ENCODE results near the gene WDPCP.
"Not testable (repeated sequence)": the region's sequence is repeated elsewhere in the genome, so short reads cannot be mapped to it uniquely, and the experiment has no call there.

Gene WDPCP

DNA sequence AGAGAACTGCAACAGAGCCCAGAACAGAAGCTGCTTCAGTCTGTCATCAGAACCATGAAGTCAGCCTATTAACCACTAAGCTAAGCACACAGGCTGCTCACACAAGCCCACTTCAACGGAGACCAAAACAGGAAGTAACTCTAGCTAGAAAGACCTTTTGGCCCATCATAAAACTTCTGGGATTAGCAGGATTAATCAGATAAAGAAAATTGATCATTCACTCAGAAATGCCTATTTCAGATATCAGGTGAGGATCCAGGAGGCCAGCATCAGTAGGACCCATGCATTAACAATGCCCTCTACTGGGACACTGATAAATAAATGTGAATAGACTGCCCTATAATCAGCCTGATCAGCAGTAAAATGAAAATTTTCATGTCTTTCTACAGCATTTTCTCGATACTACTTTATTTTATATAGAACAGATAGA, 101.4 kb downstream of the WDPCP start:
- H3K4me1 ChIP-seq (ENCODE audit: insufficient read depth, insufficient read length), result no peaks in the 10 kb centered on the region
- no peak for DNase-seq (ENCODE audit: low read depth, low spot score)
- H3K36me3 ChIP-seq (ENCODE audit: insufficient read depth, insufficient read length, low read length), result no peaks in the 10 kb centered on the region
- TF ChIP-seq SUZ12 (IDR thresholded peaks at IDR 0.05; ENCODE audit: extremely low read depth, insufficient read depth, insufficient read length) (no peak), ZNF274 (IDR thresholded peaks at IDR 0.05; ENCODE audit: low read depth, low read length) (no peak), YY1 (IDR thresholded peaks at IDR 0.05; ENCODE audit: insufficient read depth, insufficient read length) (no peak)
- H3K4me3 ChIP-seq (ENCODE audit: insufficient read length, low read depth), result no peak overlapping the region
- no peaks in the 10 kb centered on the region for H3K27me3 ChIP-seq (ENCODE audit: insufficient read depth, insufficient read length)
- H3K9ac ChIP-seq (ENCODE audit: insufficient read length, low read depth), result no peak overlapping the region
- no peaks in the 10 kb centered on the region for H3K9me3 ChIP-seq (ENCODE audit: insufficient read depth, low read length)

DNA sequence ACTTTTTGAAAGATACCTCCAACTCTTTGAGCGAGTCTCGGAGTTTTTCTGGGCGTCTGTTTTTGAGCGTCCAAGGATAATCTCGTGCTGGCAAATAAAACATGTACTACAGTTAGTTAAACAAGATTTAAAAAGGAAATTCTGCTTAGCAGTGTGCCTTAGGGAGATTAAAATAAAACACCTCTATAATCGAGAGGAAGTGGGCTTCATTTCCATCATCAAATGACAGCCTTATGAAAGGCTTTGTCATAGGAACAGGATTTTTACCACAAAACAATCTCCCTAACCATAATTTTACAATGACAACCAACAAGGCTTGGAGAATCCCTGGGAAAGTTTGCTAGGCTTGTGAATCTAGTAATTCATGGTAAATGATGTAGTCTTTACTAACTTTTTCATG, 103.4 kb downstream of the WDPCP start:
- H3K36me3 ChIP-seq (ENCODE audit: insufficient read depth, insufficient read length, low read length), result no peaks in the 10 kb centered on the region
- H3K27me3 ChIP-seq (ENCODE audit: insufficient read depth, insufficient read length), result no peaks in the 10 kb centered on the region
- H3K9ac ChIP-seq (ENCODE audit: insufficient read length, low read depth), result no peak overlapping the region
- H3K9me3 ChIP-seq (ENCODE audit: insufficient read depth, low read length), result no peaks in the 10 kb centered on the region
- TF ChIP-seq ZNF274 (IDR thresholded peaks at IDR 0.05; ENCODE audit: low read depth, low read length) (no peak), SUZ12 (IDR thresholded peaks at IDR 0.05; ENCODE audit: extremely low read depth, insufficient read depth, insufficient read length) (no peak), YY1 (IDR thresholded peaks at IDR 0.05; ENCODE audit: insufficient read depth, insufficient read length) (no peak)
- no peaks in the 10 kb centered on the region for H3K4me1 ChIP-seq (ENCODE audit: insufficient read depth, insufficient read length)
- H3K4me3 ChIP-seq (ENCODE audit: insufficient read length, low read depth), result no peak overlapping the region
- no peak for DNase-seq (ENCODE audit: low read depth, low spot score)

DNA sequence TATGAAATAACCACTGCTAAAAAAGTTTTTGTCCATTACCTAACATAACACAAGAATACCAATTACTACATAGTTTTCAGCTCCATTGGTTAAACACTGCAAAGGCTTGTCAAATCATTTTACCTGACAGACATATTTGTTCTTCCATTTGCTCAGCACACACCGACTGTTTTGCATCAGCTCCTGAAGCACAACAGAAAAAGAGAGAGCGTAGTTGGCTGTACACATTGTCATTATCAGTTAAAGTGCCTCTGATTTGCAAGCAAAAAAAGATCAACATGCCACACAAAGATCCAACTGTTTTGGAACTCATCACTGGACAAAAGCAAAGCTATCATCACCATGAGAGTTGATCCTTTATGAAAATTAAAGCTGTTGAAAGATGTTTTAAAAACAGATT, 103.8 kb downstream of the WDPCP start:
- no peaks in the 10 kb centered on the region for H3K9me3 ChIP-seq (ENCODE audit: insufficient read depth, low read length)
- no peaks in the 10 kb centered on the region for H3K36me3 ChIP-seq (ENCODE audit: insufficient read depth, insufficient read length, low read length)
- no peak for DNase-seq (ENCODE audit: low read depth, low spot score)

DNA sequence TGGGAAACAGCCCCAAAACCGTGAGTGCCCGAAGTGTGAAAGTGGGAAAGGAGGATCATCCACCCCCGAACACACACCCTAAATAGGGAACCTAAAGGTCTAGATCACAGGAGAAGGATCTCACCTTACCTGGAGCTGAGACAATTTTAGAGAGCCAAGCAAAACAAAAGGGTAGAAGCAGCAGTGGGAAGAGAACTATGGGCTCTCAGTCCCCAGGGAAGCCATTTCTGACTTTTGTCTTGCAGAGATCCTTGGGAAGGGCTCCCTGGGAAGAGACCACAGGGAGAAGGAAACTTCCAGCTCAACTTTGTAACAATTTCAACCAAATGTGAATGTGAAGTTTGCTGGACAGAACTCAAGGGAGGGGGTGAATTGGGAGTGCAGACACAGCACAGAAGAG, 110.6 kb downstream of the WDPCP start:
- no peaks in the 10 kb centered on the region for H3K4me1 ChIP-seq (ENCODE audit: insufficient read depth, insufficient read length)
- no peaks in the 10 kb centered on the region for H3K9me3 ChIP-seq (ENCODE audit: insufficient read depth, low read length)
- H3K9ac ChIP-seq (ENCODE audit: insufficient read length, low read depth), result no peak overlapping the region
- H3K36me3 ChIP-seq (ENCODE audit: insufficient read depth, insufficient read length, low read length), result no peaks in the 10 kb centered on the region
- no peaks in the 10 kb centered on the region for H3K27me3 ChIP-seq (ENCODE audit: insufficient read depth, insufficient read length)
- DNase-seq (ENCODE audit: low read depth, low spot score), result no peak
- TF ChIP-seq YY1 (IDR thresholded peaks at IDR 0.05; ENCODE audit: insufficient read depth, insufficient read length) (no peak), ZNF274 (IDR thresholded peaks at IDR 0.05; ENCODE audit: low read depth, low read length) (no peak), SUZ12 (IDR thresholded peaks at IDR 0.05; ENCODE audit: extremely low read depth, insufficient read depth, insufficient read length) (no peak)
- H3K4me3 ChIP-seq (ENCODE audit: insufficient read length, low read depth), result no peak overlapping the region

More for the DNA sequence above, 103.8 kb downstream of the WDPCP start:
- no peak overlapping the region for H3K9ac ChIP-seq (ENCODE audit: insufficient read length, low read depth)
- no peaks in the 10 kb centered on the region for H3K4me1 ChIP-seq (ENCODE audit: insufficient read depth, insufficient read length)
- TF ChIP-seq SUZ12 (IDR thresholded peaks at IDR 0.05; ENCODE audit: extremely low read depth, insufficient read depth, insufficient read length), result no peak
- no peak for TF ChIP-seq ZNF274 (IDR thresholded peaks at IDR 0.05; ENCODE audit: low read depth, low read length)
- TF ChIP-seq YY1 (IDR thresholded peaks at IDR 0.05; ENCODE audit: insufficient read depth, insufficient read length), result no peak
- H3K4me3 ChIP-seq (ENCODE audit: insufficient read length, low read depth), result no peak overlapping the region
- H3K27me3 ChIP-seq (ENCODE audit: insufficient read depth, insufficient read length), result no peaks in the 10 kb centered on the region

- not testable (repeated sequence) for H3K36me3 ChIP-seq (ENCODE audit: insufficient read depth, insufficient read length, low read length); DNase-seq (ENCODE audit: low read depth, low spot score); H3K4me1 ChIP-seq (ENCODE audit: insufficient read depth, insufficient read length); H3K27me3 ChIP-seq (ENCODE audit: insufficient read depth, insufficient read length); H3K9me3 ChIP-seq (ENCODE audit: insufficient read depth, low read length); H3K9ac ChIP-seq (ENCODE audit: insufficient read length, low read depth); H3K4me3 ChIP-seq (ENCODE audit: insufficient read length, low read depth)
Measured at GRCh38 chr2:63469313-63469712, 119.0 kb downstream of the WDPCP start.

DNA sequence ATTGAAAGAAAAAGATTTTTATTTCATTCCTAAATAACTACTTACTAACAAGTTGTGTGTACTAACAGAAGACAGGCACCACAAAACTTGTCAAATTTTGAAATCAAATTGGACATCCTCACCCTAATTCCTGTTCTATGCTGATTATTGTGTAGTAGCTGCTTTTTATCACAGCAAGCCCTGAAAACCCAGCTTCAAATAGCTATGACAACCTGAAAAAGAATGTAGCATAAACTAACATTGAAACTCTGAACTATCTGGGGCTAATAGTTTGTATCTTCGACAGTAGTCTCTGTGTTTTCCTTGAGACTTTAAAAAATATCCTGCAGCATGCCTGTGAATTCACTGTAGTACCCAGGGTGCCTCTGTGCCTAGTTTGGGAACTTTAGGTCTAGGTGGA, 122.6 kb downstream of the WDPCP start:
- no peaks in the 10 kb centered on the region for H3K36me3 ChIP-seq (ENCODE audit: insufficient read depth, insufficient read length, low read length)
- H3K4me1 ChIP-seq (ENCODE audit: insufficient read depth, insufficient read length), result no peaks in the 10 kb centered on the region
- no peak overlapping the region for H3K9ac ChIP-seq (ENCODE audit: insufficient read length, low read depth)
- TF ChIP-seq YY1 (IDR thresholded peaks at IDR 0.05; ENCODE audit: insufficient read depth, insufficient read length) (no peak), ZNF274 (IDR thresholded peaks at IDR 0.05; ENCODE audit: low read depth, low read length) (no peak), SUZ12 (IDR thresholded peaks at IDR 0.05; ENCODE audit: extremely low read depth, insufficient read depth, insufficient read length) (no peak)
- DNase-seq (ENCODE audit: low read depth, low spot score), result no peak
- H3K4me3 ChIP-seq (ENCODE audit: insufficient read length, low read depth), result no peak overlapping the region
- no peaks in the 10 kb centered on the region; the same call in 1 of the 2 replicates for H3K9me3 ChIP-seq (ENCODE audit: insufficient read depth, low read length)
- H3K27me3 ChIP-seq (ENCODE audit: insufficient read depth, insufficient read length), result no peaks in the 10 kb centered on the region

DNA sequence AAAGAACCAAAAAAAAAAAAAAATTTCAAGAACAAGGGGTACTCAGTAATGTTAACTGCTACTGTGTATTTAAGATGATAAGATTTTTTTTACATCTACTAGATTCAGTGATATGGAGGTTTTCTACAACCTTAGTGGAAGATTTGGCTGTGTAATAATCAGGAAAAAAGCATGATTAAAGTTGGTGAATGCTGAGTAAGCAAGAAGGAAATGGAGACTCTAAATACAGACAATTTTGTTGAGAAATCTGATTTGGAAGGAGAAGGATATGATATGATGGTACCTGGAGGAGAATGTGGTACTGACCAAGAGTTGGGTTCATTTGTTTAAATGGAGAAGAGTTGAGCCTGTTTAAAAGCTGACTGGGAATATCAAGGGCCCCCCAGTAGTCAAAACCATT, 125.1 kb downstream of the WDPCP start:
- Histone ChIP-seq H3K4me1 (ENCODE audit: insufficient read depth, insufficient read length) (no peaks in the 10 kb centered on the region), H3K27me3 (ENCODE audit: insufficient read depth, insufficient read length) (no peaks in the 10 kb centered on the region), H3K36me3 (ENCODE audit: insufficient read depth, insufficient read length, low read length) (no peaks in the 10 kb centered on the region), H3K4me3 (ENCODE audit: insufficient read length, low read depth) (no peak overlapping the region), H3K9me3 (ENCODE audit: insufficient read depth, low read length) (no peaks in the 10 kb centered on the region; the same call in 1 of the 2 replicates), H3K9ac (ENCODE audit: insufficient read length, low read depth) (no peak overlapping the region)
- TF ChIP-seq SUZ12 (IDR thresholded peaks at IDR 0.05; ENCODE audit: extremely low read depth, insufficient read depth, insufficient read length), result no peak
- no peak for TF ChIP-seq YY1 (IDR thresholded peaks at IDR 0.05; ENCODE audit: insufficient read depth, insufficient read length)
- TF ChIP-seq ZNF274 (IDR thresholded peaks at IDR 0.05; ENCODE audit: low read depth, low read length), result no peak
- no peak for DNase-seq (ENCODE audit: low read depth, low spot score)

DNA sequence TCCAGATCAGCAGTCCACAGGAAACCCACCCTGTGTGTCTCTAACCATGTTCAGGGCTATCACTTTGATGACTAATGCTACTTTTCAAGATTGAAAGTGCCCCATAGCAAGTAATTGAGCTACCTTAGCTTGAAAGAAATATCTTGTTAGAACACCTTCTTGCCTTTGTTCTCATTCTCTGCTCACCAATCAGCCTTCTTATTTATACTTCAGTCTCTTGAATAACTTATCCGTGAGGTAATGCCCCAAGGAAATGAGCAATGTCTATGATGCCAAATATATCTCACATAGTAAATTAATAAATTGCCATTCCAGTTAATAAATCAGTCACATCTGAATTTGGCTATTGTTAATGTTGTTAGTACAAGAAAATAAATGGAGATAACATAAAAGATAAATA, 141.6 kb downstream of the WDPCP start:
- Histone ChIP-seq H3K36me3 (ENCODE audit: insufficient read depth, insufficient read length, low read length) (no peaks in the 10 kb centered on the region), H3K4me1 (ENCODE audit: insufficient read depth, insufficient read length) (no peaks in the 10 kb centered on the region), H3K4me3 (ENCODE audit: insufficient read length, low read depth) (no peak overlapping the region), H3K9me3 (ENCODE audit: insufficient read depth, low read length) (no peaks in the 10 kb centered on the region), H3K27me3 (ENCODE audit: insufficient read depth, insufficient read length) (no peaks in the 10 kb centered on the region), H3K9ac (ENCODE audit: insufficient read length, low read depth) (no peak overlapping the region)
- DNase-seq (ENCODE audit: low read depth, low spot score), result no peak
- no peak for TF ChIP-seq YY1 (IDR thresholded peaks at IDR 0.05; ENCODE audit: insufficient read depth, insufficient read length)
- TF ChIP-seq ZNF274 (IDR thresholded peaks at IDR 0.05; ENCODE audit: low read depth, low read length), result no peak
- no peak for TF ChIP-seq SUZ12 (IDR thresholded peaks at IDR 0.05; ENCODE audit: extremely low read depth, insufficient read depth, insufficient read length)
